SU-DHL-6 (cell line): ENCODE data around the gene EFHB.

Source experiments
- H2AFZ ChIP-seq: fragments of 200-600 bp; sonication (generic); 2 replicates; pipeline ENCODE4 v1.6.1; 2014; ENCODE audit warnings: low read depth, mild to moderate bottlenecking, moderate library complexity, mixed read lengths, antibody characterized with exemption, low read length; ENCODE audit not compliant: severe bottlenecking
- H3F3A ChIP-seq: fragments of 200-600 bp; shearing (Covaris generic); 2 replicates; pipeline ENCODE4 v1.6.0; 2016; ENCODE audit warnings: antibody characterized with exemption, mild to moderate bottlenecking; ENCODE audit not compliant: insufficient read depth
- H3K27ac ChIP-seq: fragments of 200-600 bp; sonication (generic); 2 replicates; pipeline ENCODE4 v1.5.1; 2016; ENCODE audit warnings: low read depth, mild to moderate bottlenecking, low read length, moderate library complexity, mixed read lengths
- H3K27me3 ChIP-seq: fragments of 200-600 bp; sonication (generic), shearing (Covaris generic); 2 replicates; pipeline ENCODE4 v1.6.0; 2014; ENCODE audit warnings: mild to moderate bottlenecking, low read length
- H3K36me3 ChIP-seq: fragments of 200-600 bp; sonication (generic); 2 replicates; pipeline ENCODE4 v1.6.1; 2014; ENCODE audit warnings: mild to moderate bottlenecking, low read length, mixed read lengths
- H3K4me2 ChIP-seq: fragments of 300-600, 200-600 bp; shearing (Covaris generic), sonication (generic); 2 replicates; pipeline ENCODE4 v1.6.0; 2014; ENCODE audit warnings: low read length, low read depth, mild to moderate bottlenecking; ENCODE audit not compliant: poor library complexity, severe bottlenecking
- H3K4me3 ChIP-seq: fragments of 200-600 bp; sonication (generic); 2 replicates; pipeline ENCODE4 v1.5.1; 2014; ENCODE audit warnings: antibody characterized with exemption, low read length, mild to moderate bottlenecking, mixed read lengths; ENCODE audit not compliant: insufficient read depth, poor library complexity, severe bottlenecking
- H3K79me2 ChIP-seq: fragments of 200-600 bp; sonication (generic); 2 replicates; pipeline ENCODE4 v1.6.1; 2014; ENCODE audit warnings: mild to moderate bottlenecking, low read length, moderate library complexity; ENCODE audit not compliant: insufficient read depth
- H3K9ac ChIP-seq: fragments of 200-600 bp; sonication (generic); 2 replicates; pipeline ENCODE4 v1.7.0; 2014; ENCODE audit warnings: mild to moderate bottlenecking, low read length
- H3K9me2 ChIP-seq: fragments of 200-600 bp; sonication (generic); replicated peaks from 2 replicates; pipeline ENCODE4 v1.6.1; 2014; ENCODE audit warnings: low read length; ENCODE audit not compliant: insufficient read depth
- H3K9me3 ChIP-seq: fragments of 200-600 bp; sonication (generic); 2 replicates; pipeline ENCODE4 v1.6.1; 2014; ENCODE audit warnings: low read length, mixed read lengths; ENCODE audit not compliant: insufficient read depth
- H4K20me1 ChIP-seq: fragments of 200-600 bp; sonication (generic); 2 replicates; pipeline ENCODE4 v1.6.1; 2014; ENCODE audit warnings: low read depth, mild to moderate bottlenecking, antibody characterized with exemption, low read length, moderate library complexity, mixed read lengths
- EZH2phosphoT487 ChIP-seq: fragments of 200-600 bp; sonication (generic), shearing (Covaris generic); conservative IDR thresholded peaks from 2 replicates; pipeline ENCODE4 v1.6.1; 2018; ENCODE audit warnings: mild to moderate bottlenecking, antibody characterized with exemption, low read length, moderate library complexity, mixed read lengths
- TF ChIP-seq, protein P1 (sequence below): fragments of 200-600 bp; sonication (generic); IDR thresholded peaks from one replicate; pipeline ENCODE4 v1.5.1; 2017; ENCODE audit warnings: antibody characterized with exemption, mild to moderate bottlenecking, low read length, moderate library complexity; ENCODE audit not compliant: insufficient read depth, poor library complexity, severe bottlenecking

The EFHB gene

DNA sequence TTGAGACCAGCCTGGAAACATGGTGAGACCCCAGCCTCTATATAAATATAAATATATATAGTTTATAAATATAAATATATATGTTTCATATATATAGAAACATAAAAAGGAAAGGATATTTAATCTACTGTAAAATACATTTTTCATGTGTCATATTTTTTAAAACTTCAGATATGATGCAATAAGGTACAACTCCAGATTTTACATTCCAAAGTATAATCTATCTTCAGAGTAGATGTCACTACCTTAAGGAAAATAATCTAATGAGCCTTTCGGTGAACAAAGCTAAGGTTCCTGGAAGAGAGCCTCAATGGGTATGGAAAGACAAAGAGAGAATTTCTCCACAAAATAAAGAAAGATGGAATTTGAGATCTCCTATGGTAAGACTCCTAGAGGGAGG is 16.9 kb downstream of the EFHB start:
- Histone ChIP-seq H3K9me2 (no peaks in the 10 kb centered on the region), H3K4me2 (no peak overlapping the region), H4K20me1 (no peaks in the 10 kb centered on the region), H3K79me2 (no peaks in the 10 kb centered on the region), H3K9me3 (no peaks in the 10 kb centered on the region), H3K36me3 (no peaks in the 10 kb centered on the region), H3K27ac (no peak overlapping the region), H2AFZ (no peak overlapping the region), H3K27me3 (no peaks in the 10 kb centered on the region), H3K9ac (no peak overlapping the region), H3K4me3 (no peak overlapping the region), H3F3A (no peaks in the 10 kb centered on the region)
- no peak for TF ChIP-seq EZH2phosphoT487
- TF ChIP-seq, protein P1, sequence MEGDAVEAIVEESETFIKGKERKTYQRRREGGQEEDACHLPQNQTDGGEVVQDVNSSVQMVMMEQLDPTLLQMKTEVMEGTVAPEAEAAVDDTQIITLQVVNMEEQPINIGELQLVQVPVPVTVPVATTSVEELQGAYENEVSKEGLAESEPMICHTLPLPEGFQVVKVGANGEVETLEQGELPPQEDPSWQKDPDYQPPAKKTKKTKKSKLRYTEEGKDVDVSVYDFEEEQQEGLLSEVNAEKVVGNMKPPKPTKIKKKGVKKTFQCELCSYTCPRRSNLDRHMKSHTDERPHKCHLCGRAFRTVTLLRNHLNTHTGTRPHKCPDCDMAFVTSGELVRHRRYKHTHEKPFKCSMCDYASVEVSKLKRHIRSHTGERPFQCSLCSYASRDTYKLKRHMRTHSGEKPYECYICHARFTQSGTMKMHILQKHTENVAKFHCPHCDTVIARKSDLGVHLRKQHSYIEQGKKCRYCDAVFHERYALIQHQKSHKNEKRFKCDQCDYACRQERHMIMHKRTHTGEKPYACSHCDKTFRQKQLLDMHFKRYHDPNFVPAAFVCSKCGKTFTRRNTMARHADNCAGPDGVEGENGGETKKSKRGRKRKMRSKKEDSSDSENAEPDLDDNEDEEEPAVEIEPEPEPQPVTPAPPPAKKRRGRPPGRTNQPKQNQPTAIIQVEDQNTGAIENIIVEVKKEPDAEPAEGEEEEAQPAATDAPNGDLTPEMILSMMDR, result no peak

DNA sequence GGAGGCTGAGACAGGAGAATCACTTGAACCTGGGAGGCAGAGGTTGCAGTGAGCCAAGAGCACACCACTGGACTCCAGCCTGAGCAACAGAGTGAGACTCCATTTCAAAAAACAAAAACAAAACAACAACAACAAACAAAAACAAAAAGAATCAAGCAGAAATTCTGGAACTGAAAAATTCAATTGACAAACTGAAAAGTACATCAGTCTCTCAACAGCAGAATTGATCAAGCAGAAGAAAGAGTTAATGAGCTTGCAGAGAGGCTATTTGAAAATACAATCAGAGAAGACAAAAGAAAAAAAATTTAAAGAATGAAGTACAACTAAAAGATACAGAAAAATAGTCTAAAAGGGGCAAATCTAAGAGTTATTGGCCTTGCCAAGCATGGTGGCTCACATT is 22.6 kb downstream of the EFHB start:
- H3K36me3 ChIP-seq, result 0 out of 2 replicates have a peak, but pooled peaks cover 4% of the 10 kb centered on the region
- no peaks in the 10 kb centered on the region for H4K20me1 ChIP-seq
- H3K79me2 ChIP-seq, result no peaks in the 10 kb centered on the region
- TF ChIP-seq, protein P1, result no peak
- no peak for TF ChIP-seq EZH2phosphoT487
- H3K9me3 ChIP-seq, result no peaks in the 10 kb centered on the region
- no peak overlapping the region for H3K4me2 ChIP-seq
- no peaks in the 10 kb centered on the region for H3K9me2 ChIP-seq
- H3K9ac ChIP-seq, result no peak overlapping the region
- no peaks in the 10 kb centered on the region for H3K27me3 ChIP-seq
- no peak overlapping the region for H3K4me3 ChIP-seq
- no peak overlapping the region for H3K27ac ChIP-seq
- no peaks in the 10 kb centered on the region for H3F3A ChIP-seq
- no peak overlapping the region for H2AFZ ChIP-seq

DNA sequence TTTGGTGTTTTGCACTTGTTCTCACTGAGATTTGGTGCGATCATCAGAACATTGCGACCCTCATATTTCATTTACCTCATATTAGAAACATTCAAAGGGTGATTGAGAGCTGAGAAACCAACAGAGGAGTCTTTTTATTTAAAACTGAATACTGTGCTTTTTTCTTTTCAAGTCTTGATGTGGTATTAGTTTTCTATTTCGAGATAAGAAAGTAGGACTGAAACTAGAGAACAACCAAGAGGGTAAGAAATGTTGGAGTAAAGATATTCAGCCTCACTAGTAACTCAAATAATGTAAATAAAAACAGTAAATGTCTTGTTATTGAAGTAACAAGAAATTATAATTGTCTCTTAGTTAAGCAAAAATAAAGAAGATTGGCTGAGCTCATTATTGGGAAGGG is 26.5 kb downstream of the EFHB start:
- H3K79me2 ChIP-seq, result no peaks in the 10 kb centered on the region
- no peak for TF ChIP-seq EZH2phosphoT487
- TF ChIP-seq, protein P1, result no peak
- no peak overlapping the region for H3K4me2 ChIP-seq
- 0 out of 2 replicates have a peak, but pooled peaks cover 4% of the 10 kb centered on the region for H3K36me3 ChIP-seq
- H3K9me3 ChIP-seq, result no peaks in the 10 kb centered on the region
- no peaks in the 10 kb centered on the region for H3F3A ChIP-seq
- no peaks in the 10 kb centered on the region for H4K20me1 ChIP-seq
- H3K9ac ChIP-seq, result no peak overlapping the region
- no peak overlapping the region for H2AFZ ChIP-seq
- H3K4me3 ChIP-seq, result no peak overlapping the region
- H3K27ac ChIP-seq, result no peak overlapping the region
- H3K27me3 ChIP-seq, result no peaks in the 10 kb centered on the region
- no peaks in the 10 kb centered on the region for H3K9me2 ChIP-seq
